GM19239 (cell line): ENCODE data around the gene DNAJB8.

Experiments
- DNase-seq: peaks from one replicate; pipeline ENCODE4 v3.0.0; 2011; ENCODE audit warnings: low spot score; ENCODE audit not compliant: insufficient read length
- FAIRE-seq: peaks from 2 replicates; lab custom pipeline; 2011; peaks lifted over from hg19 to GRCh38; lab: Jason Lieb, UNC

DNAJB8 gene

GRCh38 chr3:128469556-128469955, 2.9 kb upstream of the DNAJB8 start:
- no peak for DNase-seq
- no peak for FAIRE-seq

DNA sequence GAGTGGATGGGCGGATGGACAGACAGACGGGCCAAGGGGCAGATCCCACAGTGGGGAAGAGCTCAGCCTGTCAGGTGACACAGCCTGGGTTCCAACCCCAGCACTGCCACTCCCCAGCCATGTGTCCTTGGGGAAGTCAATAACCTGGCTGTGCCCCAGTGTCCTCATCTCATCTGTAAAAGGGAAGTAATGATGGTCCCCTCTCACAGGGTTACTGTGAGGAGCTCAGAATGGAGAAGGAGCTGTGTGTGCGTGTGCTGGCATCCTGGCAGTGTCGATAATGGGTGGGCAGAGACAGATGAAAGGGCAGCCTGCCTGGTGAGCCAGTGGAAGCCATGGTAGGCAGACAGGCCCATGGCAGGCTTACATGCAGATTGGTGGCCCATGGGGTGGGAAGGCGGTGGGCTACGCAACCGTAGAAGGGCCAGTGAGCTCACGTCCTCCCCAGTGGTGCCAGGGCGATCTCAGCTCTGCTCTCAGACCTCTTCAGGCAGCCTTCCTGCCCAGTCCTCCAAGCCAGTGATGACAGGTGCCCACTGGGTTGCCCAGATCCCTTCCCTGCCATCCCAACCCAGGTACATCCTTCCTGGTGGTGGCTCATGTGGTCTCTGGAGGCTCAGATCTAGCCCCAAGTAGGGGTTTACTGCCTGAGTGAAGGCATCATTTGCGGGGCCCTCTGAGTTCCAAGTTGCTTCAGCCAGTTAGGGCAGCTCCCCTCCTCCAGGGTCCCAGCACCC, 2.3 kb upstream of the DNAJB8 start:
- FAIRE-seq (no peak), DNase-seq (no peak)

DNA sequence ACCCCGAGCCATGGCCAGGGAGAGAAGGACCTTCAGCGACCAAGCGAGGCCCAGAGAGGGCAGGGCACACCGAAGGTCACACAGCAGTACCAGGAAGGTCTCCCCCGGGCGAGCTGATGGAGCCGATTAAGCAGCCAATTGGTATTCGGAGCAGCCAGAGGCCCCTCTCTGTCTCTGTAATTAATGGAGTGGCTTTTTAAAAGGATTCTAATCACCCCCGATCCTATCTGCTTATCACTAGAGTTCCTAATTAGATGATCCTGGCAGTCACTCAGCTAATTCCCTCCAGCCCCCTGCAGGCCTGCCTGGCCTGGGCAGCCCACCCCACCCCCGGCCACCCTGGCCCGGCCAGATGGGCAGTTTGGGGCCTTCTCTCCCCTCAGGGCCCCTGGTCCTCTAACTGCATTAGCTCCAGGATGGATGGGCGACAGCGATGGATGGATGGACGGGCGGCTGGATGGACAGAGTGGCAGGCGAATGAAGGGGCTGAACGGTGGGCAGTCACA, 1.6 kb upstream of the DNAJB8 start:
- FAIRE-seq = no peak
- DNase-seq = no peak

DNA sequence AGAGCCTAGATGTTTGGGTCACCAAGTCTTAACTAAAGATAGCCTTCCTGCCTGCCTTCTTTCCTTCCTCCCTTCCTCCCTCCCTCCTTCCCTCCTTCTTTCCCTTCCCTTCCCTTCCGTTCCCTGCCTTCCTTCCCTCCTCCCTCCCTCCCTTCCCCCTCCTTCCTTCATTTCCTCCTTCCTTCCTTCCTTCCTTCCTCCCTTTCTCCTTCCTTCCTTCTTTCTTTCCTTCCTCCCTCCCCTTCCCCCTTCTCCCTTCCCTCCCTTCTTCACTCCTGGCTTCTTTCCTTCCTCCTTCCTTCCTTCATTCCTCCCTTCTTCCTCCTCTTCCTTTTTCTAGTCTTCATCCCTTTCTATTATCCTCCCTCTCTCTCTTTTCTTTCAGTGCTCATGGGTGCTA, 2.0 kb downstream of the DNAJB8 start:
- DNase-seq (no peak), FAIRE-seq (no peak)

- FAIRE-seq (no peak), DNase-seq (no peak)
Measured at GRCh38 chr3:128464188-128464587, 2.5 kb downstream of the DNAJB8 start.

- no peak for FAIRE-seq
Measured at GRCh38 chr3:128463771-128464170, 2.9 kb downstream of the DNAJB8 start.

GRCh38 chr3:128463354-128463753, 3.3 kb downstream of the DNAJB8 start:
- DNase-seq (no peak), FAIRE-seq (no peak)

More at GRCh38 chr3:128463771-128464170, 2.9 kb downstream of the DNAJB8 start:
- no peak for DNase-seq

DNA sequence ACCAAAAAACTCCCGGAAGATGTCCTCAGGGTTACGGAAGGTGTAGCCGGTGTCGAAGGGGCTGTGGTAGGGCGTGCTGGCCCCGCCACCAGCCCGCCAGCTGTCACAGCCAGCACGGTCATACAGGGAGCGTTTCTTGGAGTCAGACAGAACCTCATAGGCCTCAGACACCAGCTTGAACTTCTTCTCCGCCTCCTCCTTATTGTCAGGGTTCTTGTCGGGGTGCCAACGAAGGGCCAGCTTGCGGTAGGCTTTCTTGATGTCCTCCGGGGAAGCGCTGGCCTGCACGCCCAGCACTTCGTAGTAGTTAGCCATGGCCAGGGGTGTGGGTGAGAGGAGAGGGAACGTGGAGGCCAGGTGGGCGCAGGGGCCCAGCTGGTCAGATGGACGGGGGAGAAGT, 3.8 kb downstream of the DNAJB8 start:
- FAIRE-seq (no peak), DNase-seq (no peak)

DNA sequence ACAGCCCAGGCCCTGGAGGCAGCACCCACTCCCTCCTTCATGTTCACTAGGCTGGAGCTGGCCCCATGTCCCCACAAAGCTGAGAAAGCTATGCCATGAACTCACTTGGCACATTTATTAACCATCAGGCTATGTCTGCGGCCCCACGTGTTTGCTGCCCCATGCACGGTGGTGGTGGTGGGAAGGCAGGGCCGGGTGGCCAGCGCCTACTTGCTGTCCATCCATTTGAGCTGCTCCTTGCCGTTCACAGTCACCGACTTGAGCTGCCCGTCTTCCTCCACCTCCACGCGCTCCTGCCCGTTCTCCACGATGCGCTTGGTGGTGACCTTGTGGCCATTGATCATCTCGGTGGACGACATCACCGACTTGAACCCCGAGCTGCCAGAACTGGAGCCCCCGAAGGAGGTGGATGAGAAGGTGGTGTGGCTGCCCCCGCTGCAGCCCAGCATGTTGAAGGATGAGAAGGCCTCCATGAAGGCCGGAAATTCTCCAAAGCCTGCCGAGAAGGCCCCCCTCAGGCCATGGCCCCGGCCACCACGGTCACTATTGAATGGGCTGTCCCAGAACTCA, 4.3 kb downstream of the DNAJB8 start:
- FAIRE-seq = no peak
- DNase-seq = no peak

DNA sequence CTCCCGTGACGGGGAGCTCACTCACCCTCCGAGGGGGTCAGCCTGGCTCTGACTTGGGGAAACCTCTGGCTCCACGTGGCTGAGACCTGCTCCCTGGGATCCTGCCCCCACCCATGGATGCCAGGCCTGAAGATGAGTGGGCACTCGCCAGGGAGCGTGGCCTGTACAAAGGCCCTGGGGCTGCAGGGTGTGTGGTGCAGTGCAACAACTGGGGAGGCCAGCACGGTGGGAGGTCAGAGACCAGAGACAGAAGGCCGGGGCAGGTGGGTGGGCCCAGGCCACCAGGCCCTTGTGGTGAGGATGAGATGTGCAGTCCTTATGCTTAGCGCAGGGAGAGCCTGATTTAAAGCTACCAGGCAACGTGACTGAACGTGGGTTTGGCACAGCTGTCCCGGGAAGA, 5.0 kb downstream of the DNAJB8 start:
- no peak for FAIRE-seq
- DNase-seq = no peak

GRCh38 chr3:128459461-128459820, 7.2 kb downstream of the DNAJB8 start:
- no peak for FAIRE-seq
- DNase-seq = no peak

GRCh38 chr3:128458746-128459460, 7.8 kb downstream of the DNAJB8 start:
- FAIRE-seq (no peak), DNase-seq (no peak)

DNA sequence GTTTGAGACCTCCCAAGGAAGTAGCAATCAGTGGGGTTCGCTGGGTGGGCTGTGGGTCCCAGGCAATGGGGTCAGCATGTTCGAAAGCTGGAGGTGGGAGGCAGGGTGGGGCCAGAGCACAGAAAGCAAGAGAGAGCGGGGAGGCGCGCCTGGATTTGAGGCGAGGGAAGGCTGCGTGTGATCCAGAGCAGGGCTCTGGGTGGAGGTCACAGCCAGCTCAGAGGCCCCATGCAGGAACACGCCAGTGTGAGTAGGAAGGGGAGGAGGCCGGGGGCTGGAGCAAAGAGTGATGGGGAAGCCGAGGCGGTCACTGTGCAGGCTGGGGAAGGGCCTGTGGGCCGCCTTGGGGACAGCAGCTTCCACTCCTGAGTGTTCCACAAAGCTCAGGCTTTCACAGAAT, 8.8 kb downstream of the DNAJB8 start:
- FAIRE-seq (no peak), DNase-seq (no peak)

DNA sequence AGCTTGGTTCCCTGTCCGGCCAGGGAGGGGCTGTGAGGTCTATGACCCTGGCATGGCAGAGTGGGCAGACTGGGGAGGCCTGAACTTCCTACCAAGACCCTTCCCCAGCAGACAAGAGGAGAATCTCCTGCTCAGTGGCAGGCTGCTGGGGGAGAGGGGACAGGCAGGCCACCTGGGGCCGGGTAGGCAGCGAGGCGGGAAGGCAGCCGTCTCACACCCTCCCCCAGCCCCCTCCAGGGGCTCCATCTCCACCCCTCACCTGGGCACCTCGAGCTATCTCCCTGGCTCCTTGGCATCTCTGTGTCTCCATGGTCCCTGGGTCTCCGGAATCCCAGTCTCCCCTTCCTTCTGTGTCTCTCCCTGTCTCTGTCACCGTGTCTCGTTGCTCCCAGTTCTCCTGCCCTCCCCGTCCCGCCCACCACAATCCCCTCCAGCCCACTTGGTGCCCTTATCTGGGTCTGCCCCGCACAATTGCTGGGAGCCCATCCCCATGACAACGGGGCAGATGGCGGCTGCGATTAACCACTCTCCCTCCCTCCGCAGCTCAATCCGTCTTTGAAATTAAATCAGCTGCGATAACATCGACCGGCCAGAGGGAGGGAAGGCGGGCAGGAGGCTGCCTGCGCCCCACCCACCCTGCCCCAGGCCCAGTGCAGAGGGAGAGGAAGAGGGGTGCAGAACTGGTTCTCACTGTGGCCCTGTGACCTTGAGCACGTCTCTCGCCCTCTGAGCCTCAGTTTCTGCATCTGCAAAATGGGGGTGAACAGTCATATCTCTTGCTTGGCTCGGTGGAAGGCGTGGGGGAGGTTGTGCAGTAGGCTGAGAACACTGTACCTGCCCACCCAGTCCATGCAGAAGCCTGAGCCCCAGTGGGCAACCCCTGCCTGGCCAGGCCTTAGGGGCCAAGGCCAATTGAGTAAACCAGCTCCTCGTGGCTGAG, 9.6 kb downstream of the DNAJB8 start:
- FAIRE-seq = no peak
- DNase-seq = no peak

DNA sequence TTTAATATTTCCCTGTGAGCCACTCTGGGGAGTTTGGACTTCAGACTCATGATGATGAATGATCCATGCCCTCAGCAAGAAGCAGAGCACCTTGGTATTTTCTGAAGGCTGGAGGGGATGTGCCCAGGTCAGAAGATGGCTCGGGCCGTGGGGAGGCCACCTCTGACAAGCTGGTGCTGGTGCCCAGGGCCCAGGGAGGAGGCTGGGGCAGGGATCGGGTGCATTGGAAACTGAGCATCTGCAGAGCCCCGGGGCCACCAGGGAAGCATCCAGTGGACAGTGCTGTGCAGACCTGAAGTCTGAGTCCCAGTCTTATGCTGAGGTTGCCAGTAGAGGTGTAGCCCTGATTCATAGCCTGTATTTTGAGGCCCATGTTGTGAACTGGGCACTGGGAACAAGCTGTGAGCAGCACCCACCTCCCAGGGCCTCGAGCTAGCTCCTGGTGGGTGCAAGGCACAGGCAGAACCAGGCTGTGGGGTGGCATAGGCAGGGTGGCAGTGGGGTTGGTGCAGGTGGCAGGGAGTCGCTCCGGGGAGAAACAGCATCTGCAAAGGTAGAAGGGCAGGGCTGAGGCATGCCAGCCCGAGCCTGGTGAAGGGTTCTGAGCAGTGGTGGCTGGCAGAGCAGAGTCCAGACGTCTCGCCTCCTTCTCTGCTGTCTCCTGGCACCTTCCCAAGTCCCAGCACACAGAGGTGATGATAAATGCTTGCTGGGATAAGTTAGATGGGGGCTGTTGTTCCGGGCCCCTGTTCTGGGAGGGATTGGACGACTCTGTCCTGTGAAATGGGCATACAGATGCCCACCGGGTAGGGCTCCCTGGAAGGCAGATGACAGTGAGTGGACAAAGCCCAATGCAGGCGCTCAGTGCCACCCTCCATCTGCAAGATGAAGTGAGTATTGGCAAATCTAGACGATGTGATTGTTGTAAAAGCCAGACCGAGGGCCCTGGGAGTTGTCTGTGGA, 10.6 kb downstream of the DNAJB8 start:
- DNase-seq = no peak
- FAIRE-seq = no peak

GRCh38 chr3:128455116-128455515, 11.6 kb downstream of the DNAJB8 start:
- FAIRE-seq = no peak
- DNase-seq = no peak

- DNase-seq (no peak), FAIRE-seq (no peak)
Measured at GRCh38 chr3:128454310-128454618, 12.4 kb downstream of the DNAJB8 start.

GRCh38 chr3:128453501-128454309, 13.0 kb downstream of the DNAJB8 start:
- FAIRE-seq (no peak), DNase-seq (no peak)
